Uterus (tissue), 4 donors: ENCODE data around the gene AARSD1. TPM values are rescaled to one million over a fixed set of nuclear protein-coding genes. Genes with fewer than 3 reads are reported as not detected.

Source experiments
- DNase-seq, 2 donors: peaks; one replicate each; pipeline ENCODE4 v3.0.0-alpha.2; 2019 to 2020
- H3K27ac ChIP-seq, 2 donors: fragments of 200-600 bp; sonication (generic); 1 replicate in 1 of 2; 2 replicates in 1 of 2; pipeline ENCODE4 v1.5.1; 2016 to 2018
- H3K27me3 ChIP-seq, 2 donors: fragments of 200-600 bp; sonication (generic); one replicate each; pipeline ENCODE4 v1.5.1; 2018 to 2019; ENCODE audit warnings: control low read depth in 1 of 2
- H3K36me3 ChIP-seq, 2 donors: fragments of 200-600 bp; sonication (generic); one replicate each; pipeline ENCODE4 v1.5.1; 2019; ENCODE audit warnings: control low read depth in 1 of 2
- H3K4me1 ChIP-seq, 2 donors: fragments of 200-600 bp; sonication (generic); one replicate each; pipeline ENCODE4 v1.5.1; 2018 to 2019; ENCODE audit warnings: control low read depth in 1 of 2
- H3K4me3 ChIP-seq, 2 donors: fragments of 200-600 bp; sonication (generic); 1 replicate in 1 of 2; 2 replicates in 1 of 2; pipeline ENCODE4 v1.5.1; 2018 to 2019; ENCODE audit warnings: mild to moderate bottlenecking in 1 of 2
- H3K9me3 ChIP-seq, 2 donors: fragments of 200-600 bp; sonication (generic); one replicate each; pipeline ENCODE4 v1.5.1; 2019; ENCODE audit warnings: control low read depth in 1 of 2
- POLR2A ChIP-seq, 2 donors: fragments of 450-650 bp; IDR thresholded peaks; one replicate each; pipeline ENCODE4 v1.6.1; 2016; ENCODE audit warnings: antibody characterized with exemption in 2 of 2, mild to moderate bottlenecking in 1 of 2, moderate library complexity in 1 of 2
- intact Hi-C: fragments of 100-400 bp; cut with DNase I; formaldehyde crosslinking; loops from one replicate; pipeline ENCODE4 v1.15.1; 2023; ENCODE audit warnings: low total_unique reads
- total RNA-seq, 4 donors: library from RNA; depleted of rRNA in 3 of 4; stranded (reverse); fragments of >200 nt in 3 of 4; gene quantifications; one replicate each; pipeline versions ENCODE4 v1.1.0 to v1.2.4, GENCODE V29; 2014 to 2023
- TF ChIP-seq, protein P1 (sequence below), 4 experiments: fragments of 200-600 bp in 2 of 4; fragments of 450-650 bp in 2 of 4; sonication (generic) in 2 of 4; IDR thresholded peaks; one replicate each; pipeline ENCODE4 v1.5.1; 2016 to 2019; ENCODE audit warnings: antibody characterized with exemption in 4 of 4, mild to moderate bottlenecking in 2 of 4, moderate library complexity in 1 of 4
- donor health status: DM: yes; HTN: yes; CAD: no.

Gene AARSD1
- 10 to 100 TPM in 3 of 4 donors, 1 to 10 TPM in 1; 5.6 to 69.9 (median 32.6) TPM for total RNA-seq

- H3K27me3 ChIP-seq = no peaks in the 10 kb centered on the region
- intact Hi-C loops = no loop called here
- DNase-seq = peak; percentile 88 to 90
- peak within 1 kb of the TSS; percentile 89 to 91 for H3K27ac ChIP-seq
- H3K4me3 ChIP-seq = peak within 1 kb of the TSS; percentile 57 to 74
- TF ChIP-seq, protein P1, sequence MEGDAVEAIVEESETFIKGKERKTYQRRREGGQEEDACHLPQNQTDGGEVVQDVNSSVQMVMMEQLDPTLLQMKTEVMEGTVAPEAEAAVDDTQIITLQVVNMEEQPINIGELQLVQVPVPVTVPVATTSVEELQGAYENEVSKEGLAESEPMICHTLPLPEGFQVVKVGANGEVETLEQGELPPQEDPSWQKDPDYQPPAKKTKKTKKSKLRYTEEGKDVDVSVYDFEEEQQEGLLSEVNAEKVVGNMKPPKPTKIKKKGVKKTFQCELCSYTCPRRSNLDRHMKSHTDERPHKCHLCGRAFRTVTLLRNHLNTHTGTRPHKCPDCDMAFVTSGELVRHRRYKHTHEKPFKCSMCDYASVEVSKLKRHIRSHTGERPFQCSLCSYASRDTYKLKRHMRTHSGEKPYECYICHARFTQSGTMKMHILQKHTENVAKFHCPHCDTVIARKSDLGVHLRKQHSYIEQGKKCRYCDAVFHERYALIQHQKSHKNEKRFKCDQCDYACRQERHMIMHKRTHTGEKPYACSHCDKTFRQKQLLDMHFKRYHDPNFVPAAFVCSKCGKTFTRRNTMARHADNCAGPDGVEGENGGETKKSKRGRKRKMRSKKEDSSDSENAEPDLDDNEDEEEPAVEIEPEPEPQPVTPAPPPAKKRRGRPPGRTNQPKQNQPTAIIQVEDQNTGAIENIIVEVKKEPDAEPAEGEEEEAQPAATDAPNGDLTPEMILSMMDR (IDR thresholded peaks at IDR 0.05) = peak in 2 of 4 experiments; percentile 8 to 48
- TF ChIP-seq POLR2A (IDR thresholded peaks at IDR 0.05) = peak; percentile 44 to 72
- no peaks in the 10 kb centered on the region for H3K36me3 ChIP-seq
- H3K4me1 ChIP-seq = no peaks in the 10 kb centered on the region
- H3K9me3 ChIP-seq = no peaks in the 10 kb centered on the region
Observed at GRCh38 chr17:42964161-42964932, at the start of gene AARSD1. AARSD1 (minus strand) TSS chr17:42964454; CDS start chr17:42964440, 14 bp downstream.

GRCh38 chr17:43013296-43013695, 49.0 kb upstream of the AARSD1 start:
- Histone ChIP-seq H3K36me3 (no peaks in the 10 kb centered on the region), H3K4me3 (no peak overlapping the region), H3K27ac (no peak overlapping the region), H3K9me3 (no peaks in the 10 kb centered on the region), H3K27me3 (no peaks in the 10 kb centered on the region), H3K4me1 (no peaks in the 10 kb centered on the region)
- DNase-seq = no peak
- intact Hi-C loops = no loop called here
- TF ChIP-seq POLR2A (IDR thresholded peaks at IDR 0.05) = no peak
- TF ChIP-seq, protein P1 (IDR thresholded peaks at IDR 0.05) = no peak

- H3K9me3 ChIP-seq = no peaks in the 10 kb centered on the region
- peak overlapping the region in 1 of 2 donors; percentile 13 for H3K27ac ChIP-seq
- H3K4me3 ChIP-seq = no peak overlapping the region
- H3K27me3 ChIP-seq = no peaks in the 10 kb centered on the region
- intact Hi-C loops = no loop called here
- TF ChIP-seq, protein P1 (IDR thresholded peaks at IDR 0.05) = no peak
- no peak for TF ChIP-seq POLR2A (IDR thresholded peaks at IDR 0.05)
- DNase-seq = no peak
- H3K36me3 ChIP-seq = no peaks in the 10 kb centered on the region
- H3K4me1 ChIP-seq = no peaks in the 10 kb centered on the region
Observed at GRCh38 chr17:43011728-43012472, 47.6 kb upstream of the AARSD1 start.

- intact Hi-C loops = no loop called here
- Histone ChIP-seq H3K4me1 (no peaks in the 10 kb centered on the region), H3K4me3 (no peak overlapping the region), H3K27ac (no peak overlapping the region), H3K27me3 (no peaks in the 10 kb centered on the region), H3K9me3 (no peaks in the 10 kb centered on the region), H3K36me3 (no peaks in the 10 kb centered on the region)
- TF ChIP-seq, protein P1 (IDR thresholded peaks at IDR 0.05) = no peak
- TF ChIP-seq POLR2A (IDR thresholded peaks at IDR 0.05) = no peak
- DNase-seq = no peak
Observed at GRCh38 chr17:43010667-43011308, 46.5 kb upstream of the AARSD1 start.
